ENCODE data around the gene ZDHHC3. TPM values are rescaled to one million over a fixed set of nuclear protein-coding genes. Genes with fewer than 3 reads are reported as not detected.

The ZDHHC3 gene
- total RNA-seq, 1 experiment from 2014 or later = 58.0 TPM

DNA sequence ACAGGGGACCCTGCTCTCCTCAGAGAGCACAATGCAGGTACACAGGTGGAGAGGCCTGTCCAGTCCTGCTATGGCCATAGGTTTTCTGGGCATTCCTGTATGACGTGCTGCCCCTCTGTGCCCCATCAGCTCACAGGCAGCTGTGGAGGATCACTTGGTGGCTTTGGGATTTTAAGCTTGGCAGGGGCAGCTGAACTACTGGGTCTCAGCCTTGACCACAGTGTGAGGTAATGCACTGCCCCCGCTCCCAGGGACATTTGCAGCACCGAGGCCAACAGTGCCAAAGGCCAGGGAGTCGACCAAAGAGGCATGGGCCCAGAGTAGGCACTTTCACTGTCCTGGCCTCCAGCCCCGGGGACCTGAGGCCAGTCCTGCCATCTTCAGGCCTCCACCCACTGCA lies 46.2 kb downstream of the ZDHHC3 start (continued):
- TF ChIP-seq, protein P1, sequence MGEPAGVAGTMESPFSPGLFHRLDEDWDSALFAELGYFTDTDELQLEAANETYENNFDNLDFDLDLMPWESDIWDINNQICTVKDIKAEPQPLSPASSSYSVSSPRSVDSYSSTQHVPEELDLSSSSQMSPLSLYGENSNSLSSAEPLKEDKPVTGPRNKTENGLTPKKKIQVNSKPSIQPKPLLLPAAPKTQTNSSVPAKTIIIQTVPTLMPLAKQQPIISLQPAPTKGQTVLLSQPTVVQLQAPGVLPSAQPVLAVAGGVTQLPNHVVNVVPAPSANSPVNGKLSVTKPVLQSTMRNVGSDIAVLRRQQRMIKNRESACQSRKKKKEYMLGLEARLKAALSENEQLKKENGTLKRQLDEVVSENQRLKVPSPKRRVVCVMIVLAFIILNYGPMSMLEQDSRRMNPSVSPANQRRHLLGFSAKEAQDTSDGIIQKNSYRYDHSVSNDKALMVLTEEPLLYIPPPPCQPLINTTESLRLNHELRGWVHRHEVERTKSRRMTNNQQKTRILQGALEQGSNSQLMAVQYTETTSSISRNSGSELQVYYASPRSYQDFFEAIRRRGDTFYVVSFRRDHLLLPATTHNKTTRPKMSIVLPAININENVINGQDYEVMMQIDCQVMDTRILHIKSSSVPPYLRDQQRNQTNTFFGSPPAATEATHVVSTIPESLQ (CRISPR knock-in tag; IDR thresholded peaks at IDR 0.05) = no peak

DNA sequence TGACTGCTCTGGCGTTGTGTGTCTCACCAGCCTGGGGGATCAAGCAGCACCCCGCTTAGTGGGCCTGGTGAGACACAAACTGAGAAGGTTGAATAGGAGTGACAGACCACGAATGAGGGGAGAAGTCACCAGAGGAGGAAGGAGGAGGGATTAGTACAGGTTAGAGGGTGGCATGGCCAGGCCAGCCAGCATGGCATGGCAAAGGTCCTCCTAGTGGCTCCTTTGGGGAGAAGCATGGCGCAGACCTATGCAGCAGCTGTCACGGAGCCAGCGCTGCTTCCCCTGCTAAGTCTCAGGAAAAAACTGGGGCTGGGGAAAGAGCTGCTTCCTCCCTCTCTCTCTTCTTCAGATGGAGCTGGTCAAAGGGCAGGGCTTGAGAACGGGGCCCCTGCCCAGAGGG lies 48.6 kb downstream of the ZDHHC3 start:
- CTCF ChIA-PET = interaction anchor here (1.1 to 1.9 kb wide), 3 partner anchors 13 to 15 kb away, joined by 3 to 16 read pairs (median 4); no protein-coding TSS in a partner anchor
- no peak overlapping the region for H3K4me3 Mint-ChIP-seq
- H3K27ac Mint-ChIP-seq = no peak overlapping the region
- DNase-seq (ENCODE audit: low spot score) (no peak), ATAC-seq (no peak; the same call in 1 of the 2 replicates)
- H3K9me3 Mint-ChIP-seq = no peaks in the 10 kb centered on the region
- TF ChIP-seq, protein P2, sequence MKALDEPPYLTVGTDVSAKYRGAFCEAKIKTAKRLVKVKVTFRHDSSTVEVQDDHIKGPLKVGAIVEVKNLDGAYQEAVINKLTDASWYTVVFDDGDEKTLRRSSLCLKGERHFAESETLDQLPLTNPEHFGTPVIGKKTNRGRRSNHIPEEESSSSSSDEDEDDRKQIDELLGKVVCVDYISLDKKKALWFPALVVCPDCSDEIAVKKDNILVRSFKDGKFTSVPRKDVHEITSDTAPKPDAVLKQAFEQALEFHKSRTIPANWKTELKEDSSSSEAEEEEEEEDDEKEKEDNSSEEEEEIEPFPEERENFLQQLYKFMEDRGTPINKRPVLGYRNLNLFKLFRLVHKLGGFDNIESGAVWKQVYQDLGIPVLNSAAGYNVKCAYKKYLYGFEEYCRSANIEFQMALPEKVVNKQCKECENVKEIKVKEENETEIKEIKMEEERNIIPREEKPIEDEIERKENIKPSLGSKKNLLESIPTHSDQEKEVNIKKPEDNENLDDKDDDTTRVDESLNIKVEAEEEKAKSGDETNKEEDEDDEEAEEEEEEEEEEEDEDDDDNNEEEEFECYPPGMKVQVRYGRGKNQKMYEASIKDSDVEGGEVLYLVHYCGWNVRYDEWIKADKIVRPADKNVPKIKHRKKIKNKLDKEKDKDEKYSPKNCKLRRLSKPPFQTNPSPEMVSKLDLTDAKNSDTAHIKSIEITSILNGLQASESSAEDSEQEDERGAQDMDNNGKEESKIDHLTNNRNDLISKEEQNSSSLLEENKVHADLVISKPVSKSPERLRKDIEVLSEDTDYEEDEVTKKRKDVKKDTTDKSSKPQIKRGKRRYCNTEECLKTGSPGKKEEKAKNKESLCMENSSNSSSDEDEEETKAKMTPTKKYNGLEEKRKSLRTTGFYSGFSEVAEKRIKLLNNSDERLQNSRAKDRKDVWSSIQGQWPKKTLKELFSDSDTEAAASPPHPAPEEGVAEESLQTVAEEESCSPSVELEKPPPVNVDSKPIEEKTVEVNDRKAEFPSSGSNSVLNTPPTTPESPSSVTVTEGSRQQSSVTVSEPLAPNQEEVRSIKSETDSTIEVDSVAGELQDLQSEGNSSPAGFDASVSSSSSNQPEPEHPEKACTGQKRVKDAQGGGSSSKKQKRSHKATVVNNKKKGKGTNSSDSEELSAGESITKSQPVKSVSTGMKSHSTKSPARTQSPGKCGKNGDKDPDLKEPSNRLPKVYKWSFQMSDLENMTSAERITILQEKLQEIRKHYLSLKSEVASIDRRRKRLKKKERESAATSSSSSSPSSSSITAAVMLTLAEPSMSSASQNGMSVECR (CRISPR knock-in tag; IDR thresholded peaks at IDR 0.05; ENCODE audit: borderline replicate concordance) = no peak
- TF ChIP-seq AR (CRISPR knock-in tag; IDR thresholded peaks at IDR 0.05) (no peak), PRDM15 (CRISPR knock-in tag; IDR thresholded peaks at IDR 0.05) (no peak), TP53 (CRISPR knock-in tag; IDR thresholded peaks at IDR 0.05) (no peak), ZNF396 (CRISPR knock-in tag; IDR thresholded peaks at IDR 0.05; ENCODE audit: borderline replicate concordance) (no peak), GTF2I (CRISPR knock-in tag; conservative IDR thresholded peaks at IDR 0.05) (no peak), MYBL2 (CRISPR knock-in tag; IDR thresholded peaks at IDR 0.05) (no peak), STAT6 (CRISPR knock-in tag; conservative IDR thresholded peaks at IDR 0.05; ENCODE audit: low read depth) (no peak), GRHL2 (CRISPR knock-in tag; IDR thresholded peaks at IDR 0.05; ENCODE audit: insufficient replicate concordance, severe bottlenecking) (no peak), HMGA2 (CRISPR knock-in tag; IDR thresholded peaks at IDR 0.05) (no peak), OVOL2 (CRISPR knock-in tag; IDR thresholded peaks at IDR 0.05; ENCODE audit: borderline replicate concordance) (no peak), E2F4 (CRISPR knock-in tag; IDR thresholded peaks at IDR 0.05; ENCODE audit: borderline replicate concordance, low read depth) (no peak)
- H3K36me3 Mint-ChIP-seq = peaks cover 19% of the 10 kb centered on the region
- no peaks in the 10 kb centered on the region for H3K27me3 Mint-ChIP-seq (ENCODE audit: low read depth)
- no peaks in the 10 kb centered on the region for H3K4me1 Mint-ChIP-seq
- POLR2A ChIA-PET = no interaction called here
